ENCODE measurements around the gene TMEM178A. TPM values are rescaled to one million over a fixed set of nuclear protein-coding genes. Genes with fewer than 3 reads are reported as not detected.

The TMEM178A gene
- total RNA-seq (5.7 TPM), polyA plus RNA-seq (ENCODE audit: insufficient read depth in 1 of 8, insufficient read length in 8 of 8, low replicate concordance in 1 of 8) (10 to 100 TPM in 7 of 8 donors, 1 to 10 TPM in 1; 7.5 to 18.5 (median 15.3) TPM)
- long read RNA-seq, donor 1, partial matches to known transcripts = 0 of 3 reads
- long read RNA-seq, donor 1, other reads (novel, unspliced or antisense) = 0 of 3 reads
- long read RNA-seq, donor 2 = 0 reads
- long read RNA-seq, donor 3, transcript TMEM178A-201 (4 exons, 1,662 nt) = major isoform, 5 of 5 reads
- long read RNA-seq, donor 3, partial matches to known transcripts = 0 of 5 reads
- long read RNA-seq, donor 3, other reads (novel, unspliced or antisense) = 0 of 5 reads
- long read RNA-seq, donor 4, partial matches to known transcripts = 0 of 2 reads
- long read RNA-seq, donor 4, other reads (novel, unspliced or antisense) = 0 of 2 reads
- long read RNA-seq, donor 5, transcript TMEM178A-201 (4 exons, 1,662 nt) = major isoform, 6 of 6 reads
- long read RNA-seq, donor 5, partial matches to known transcripts = 0 of 6 reads
- long read RNA-seq, donor 5, other reads (novel, unspliced or antisense) = 0 of 6 reads
- long read RNA-seq, donor 6, partial matches to known transcripts = 0 of 1 reads
- long read RNA-seq, donor 6, other reads (novel, unspliced or antisense) = 0 of 1 reads
- long read RNA-seq, donor 7, partial matches to known transcripts = 0 of 2 reads
- long read RNA-seq, donor 7, other reads (novel, unspliced or antisense) = 0 of 2 reads
- long read RNA-seq, donor 8, partial matches to known transcripts = 0 of 2 reads
- long read RNA-seq, donor 8, other reads (novel, unspliced or antisense) = 0 of 2 reads
- long read RNA-seq, donor 9 = 0 reads
- long read RNA-seq, donor 10, partial matches to known transcripts = 0 of 3 reads
- long read RNA-seq, donor 10, other reads (novel, unspliced or antisense) = 0 of 3 reads
- long read RNA-seq, donor 11, partial matches to known transcripts = 0 of 1 reads
- long read RNA-seq, donor 11, other reads (novel, unspliced or antisense) = 0 of 1 reads

DNA sequence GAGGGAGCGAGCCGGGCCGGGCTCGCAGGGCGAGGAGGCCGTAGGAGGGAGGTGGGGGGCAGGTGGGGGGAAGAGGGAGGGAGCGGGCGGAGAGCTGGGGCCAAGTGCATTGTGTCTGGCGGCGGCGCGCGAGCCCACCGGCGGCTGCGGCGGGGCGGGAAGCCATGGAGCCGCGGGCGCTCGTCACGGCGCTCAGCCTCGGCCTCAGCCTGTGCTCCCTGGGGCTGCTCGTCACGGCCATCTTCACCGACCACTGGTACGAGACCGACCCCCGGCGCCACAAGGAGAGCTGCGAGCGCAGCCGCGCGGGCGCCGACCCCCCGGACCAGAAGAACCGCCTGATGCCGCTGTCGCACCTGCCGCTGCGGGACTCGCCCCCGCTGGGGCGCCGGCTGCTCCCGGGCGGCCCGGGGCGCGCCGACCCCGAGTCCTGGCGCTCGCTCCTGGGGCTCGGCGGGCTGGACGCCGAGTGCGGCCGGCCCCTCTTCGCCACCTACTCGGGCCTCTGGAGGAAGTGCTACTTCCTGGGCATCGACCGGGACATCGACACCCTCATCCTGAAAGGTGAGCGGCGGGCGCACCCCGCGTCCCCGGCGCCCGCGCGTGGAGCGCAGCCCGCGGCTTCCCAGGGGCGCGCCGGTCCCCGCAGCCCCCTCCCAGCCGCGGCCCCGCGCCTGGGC lies at the start of gene TMEM178A:
Gene TMEM178A (plus strand): TSS at position 107 of the 680 bp plus-strand sequence. CDS start 58 bp downstream, at position 165.
- Histone ChIP-seq H3K9me3 (replicated peaks; ENCODE audit: control insufficient read depth, low read depth, low read length) (no peaks in the 10 kb centered on the region), H3K4me1 (ENCODE audit: control insufficient read depth, insufficient read depth, low read length) (peaks cover 7% of the 10 kb centered on the region), H3K4me3 (ENCODE audit: low read length) (peak within 1 kb of the TSS; percentile 48), H3K27me3 (ENCODE audit: control insufficient read depth, insufficient read depth, low read length) (peaks cover 20% of the 10 kb centered on the region), H3K27ac (ENCODE audit: low read length) (no peak within 1 kb of the TSS), H3K36me3 (ENCODE audit: control insufficient read depth, insufficient read depth, low read length) (no peaks in the 10 kb centered on the region)
- DNase-seq = peak; percentile 35
- under 1% methylated on average over 83 of the region's 90 CpGs for WGBS (ENCODE audit: insufficient coverage)

DNA sequence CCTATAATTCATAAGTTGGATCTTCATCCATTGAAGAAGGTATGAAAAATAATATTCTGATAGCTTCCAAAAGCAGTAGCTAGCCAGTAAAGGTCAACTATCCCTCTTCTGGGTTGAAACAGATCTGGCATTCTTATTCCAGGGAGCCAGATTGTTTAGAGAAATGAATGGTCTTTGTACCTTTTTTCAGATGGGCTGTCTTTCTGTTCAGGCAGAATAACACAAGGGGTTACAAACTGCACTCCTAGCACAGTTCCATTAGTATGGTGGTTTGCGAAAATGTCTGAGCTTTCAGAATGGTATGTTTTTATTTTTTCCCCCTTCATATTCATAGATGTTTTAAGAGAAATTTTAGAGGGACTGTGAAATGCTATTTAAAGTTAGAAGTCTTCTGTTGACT lies 47.5 kb upstream of the TMEM178A start:
- DNase-seq = no peak
- no CpG with 5 or more reads among the region's 1 CpG for WGBS (ENCODE audit: insufficient coverage)

DNA sequence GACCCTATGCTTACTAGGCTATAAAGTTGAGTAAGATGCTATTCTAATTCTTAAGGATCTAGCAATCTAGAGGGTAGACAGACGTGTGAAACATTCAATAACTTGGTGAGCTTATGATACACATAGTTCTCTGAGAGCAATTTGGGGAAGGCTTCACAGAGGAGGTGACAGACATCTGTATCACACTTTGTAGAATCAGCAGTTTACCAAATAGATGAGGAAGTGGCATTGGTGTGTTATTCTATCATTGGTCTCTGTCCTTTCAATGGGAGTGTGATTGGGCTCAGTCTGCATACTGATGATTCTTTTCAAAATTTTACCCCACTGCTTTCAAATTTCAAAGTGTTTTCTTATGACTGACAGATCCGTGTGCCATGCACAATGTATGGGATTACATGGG lies 47.0 kb upstream of the TMEM178A start:
- Histone ChIP-seq H3K4me1 (ENCODE audit: control insufficient read depth, insufficient read depth, low read length) (peaks cover 2% of the 10 kb centered on the region), H3K36me3 (ENCODE audit: control insufficient read depth, insufficient read depth, low read length) (no peaks in the 10 kb centered on the region), H3K4me3 (ENCODE audit: low read length) (no peak overlapping the region), H3K27me3 (ENCODE audit: control insufficient read depth, insufficient read depth, low read length) (no peaks in the 10 kb centered on the region), H3K9me3 (replicated peaks; ENCODE audit: control insufficient read depth, low read depth, low read length) (no peaks in the 10 kb centered on the region), H3K27ac (ENCODE audit: low read length) (no peak overlapping the region)
- WGBS (ENCODE audit: insufficient coverage) = no CpG with 5 or more reads among the region's 2 CpGs
- DNase-seq = no peak

More for the DNA sequence above, 47.5 kb upstream of the TMEM178A start:
- no peaks in the 10 kb centered on the region for H3K4me1 ChIP-seq (ENCODE audit: control insufficient read depth, insufficient read depth, low read length)
- no peaks in the 10 kb centered on the region for H3K27me3 ChIP-seq (ENCODE audit: control insufficient read depth, insufficient read depth, low read length)
- no peaks in the 10 kb centered on the region for H3K36me3 ChIP-seq (ENCODE audit: control insufficient read depth, insufficient read depth, low read length)
- H3K9me3 ChIP-seq (replicated peaks; ENCODE audit: control insufficient read depth, low read depth, low read length) = no peaks in the 10 kb centered on the region
- no peak overlapping the region for H3K27ac ChIP-seq (ENCODE audit: low read length)
- H3K4me3 ChIP-seq (ENCODE audit: low read length) = no peak overlapping the region

DNA sequence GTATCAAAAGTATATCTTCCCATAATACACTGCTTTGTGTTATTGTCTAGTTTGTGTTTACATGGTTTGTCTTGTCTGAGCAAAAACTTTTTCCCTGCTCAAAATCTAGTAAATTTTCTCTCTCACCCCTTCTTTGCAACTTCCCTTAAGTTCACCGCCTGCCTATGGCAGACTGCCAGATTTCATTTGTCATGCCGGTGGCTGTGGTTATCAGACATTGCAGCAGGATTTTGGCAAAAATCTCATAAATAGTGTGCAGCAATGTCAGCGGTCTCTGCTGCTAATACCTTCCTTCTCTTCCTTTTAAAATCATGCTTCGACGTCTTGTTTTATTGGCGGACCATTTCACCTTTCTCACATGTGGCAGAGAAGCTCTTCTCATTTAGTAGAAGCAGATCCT lies 45.6 kb upstream of the TMEM178A start:
- Histone ChIP-seq H3K4me3 (ENCODE audit: low read length) (no peak overlapping the region), H3K27ac (ENCODE audit: low read length) (no peak overlapping the region), H3K4me1 (ENCODE audit: control insufficient read depth, insufficient read depth, low read length) (peaks cover 8% of the 10 kb centered on the region), H3K9me3 (replicated peaks; ENCODE audit: control insufficient read depth, low read depth, low read length) (no peaks in the 10 kb centered on the region), H3K27me3 (ENCODE audit: control insufficient read depth, insufficient read depth, low read length) (no peaks in the 10 kb centered on the region), H3K36me3 (ENCODE audit: control insufficient read depth, insufficient read depth, low read length) (no peaks in the 10 kb centered on the region)
- DNase-seq = peak; percentile 60
- 33% methylated on average over 5 of the region's 6 CpGs for WGBS (ENCODE audit: insufficient coverage)

DNA sequence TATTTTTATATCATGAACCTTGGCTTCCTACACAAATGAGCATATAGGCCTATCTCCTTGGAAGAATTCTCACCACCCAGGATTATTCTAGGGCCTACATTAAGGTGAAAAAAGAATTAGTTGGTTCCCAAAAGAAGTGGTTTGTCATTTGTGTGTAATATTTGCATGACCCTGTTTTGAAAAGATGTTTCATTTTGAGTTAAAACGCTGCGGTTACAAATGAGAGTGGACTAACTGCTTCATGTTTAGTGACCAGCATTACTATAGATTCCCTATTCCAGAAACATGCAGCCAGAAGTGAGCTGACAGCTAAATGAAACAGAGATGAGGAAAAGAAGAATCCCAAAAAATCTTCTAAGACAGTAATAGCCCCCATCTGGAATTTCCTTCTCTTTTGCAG lies 44.1 kb upstream of the TMEM178A start:
- peaks cover 8% of the 10 kb centered on the region for H3K4me1 ChIP-seq (ENCODE audit: control insufficient read depth, insufficient read depth, low read length)
- no peaks in the 10 kb centered on the region for H3K27me3 ChIP-seq (ENCODE audit: control insufficient read depth, insufficient read depth, low read length)
- no peaks in the 10 kb centered on the region for H3K36me3 ChIP-seq (ENCODE audit: control insufficient read depth, insufficient read depth, low read length)
- no peak overlapping the region for H3K27ac ChIP-seq (ENCODE audit: low read length)
- no CpG with 5 or more reads among the region's 2 CpGs for WGBS (ENCODE audit: insufficient coverage)
- no peak for DNase-seq
- no peaks in the 10 kb centered on the region for H3K9me3 ChIP-seq (replicated peaks; ENCODE audit: control insufficient read depth, low read depth, low read length)
- no peak overlapping the region for H3K4me3 ChIP-seq (ENCODE audit: low read length)

DNA sequence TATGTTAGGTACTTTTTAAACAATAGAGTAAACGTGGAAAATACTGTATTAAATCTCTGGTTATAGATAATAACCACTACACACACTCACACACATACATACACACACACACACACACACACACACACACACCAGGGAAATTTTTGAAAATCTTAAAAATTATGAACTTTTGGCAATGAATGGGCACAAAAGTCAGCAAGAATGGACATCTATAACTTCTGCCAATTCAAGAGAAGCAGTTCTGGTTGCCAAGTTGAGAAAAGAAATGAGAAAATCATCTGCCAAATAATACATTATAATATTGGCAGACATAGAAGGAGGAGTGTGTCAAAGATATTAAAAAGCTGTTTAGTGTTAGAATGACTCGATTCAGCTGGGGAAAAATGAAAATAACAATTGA lies 42.9 kb upstream of the TMEM178A start:
- peak; percentile 81 for DNase-seq
- no CpG with 5 or more reads among the region's 2 CpGs for WGBS (ENCODE audit: insufficient coverage)

DNA sequence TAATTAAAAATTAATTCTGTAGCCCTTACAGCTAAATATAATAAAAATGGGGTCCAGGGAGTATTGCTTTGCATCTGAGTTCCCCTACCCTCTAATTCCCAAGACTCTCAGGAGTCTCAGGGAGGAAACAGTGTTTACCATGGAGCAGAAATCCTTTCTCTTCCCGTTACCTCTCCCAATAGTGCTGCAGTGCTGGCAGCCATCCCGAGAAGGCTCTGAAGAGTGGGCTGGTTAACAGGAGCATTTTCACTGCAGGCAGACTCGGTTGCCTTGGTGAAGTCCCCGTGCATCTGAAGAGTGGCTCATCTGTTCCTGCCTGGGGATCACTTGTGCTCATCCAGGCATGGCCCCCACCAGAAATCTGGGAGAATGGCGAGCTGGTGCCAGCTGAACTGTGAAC lies 41.8 kb upstream of the TMEM178A start:
- Histone ChIP-seq H3K4me1 (ENCODE audit: control insufficient read depth, insufficient read depth, low read length) (peaks cover 8% of the 10 kb centered on the region), H3K36me3 (ENCODE audit: control insufficient read depth, insufficient read depth, low read length) (no peaks in the 10 kb centered on the region), H3K9me3 (replicated peaks; ENCODE audit: control insufficient read depth, low read depth, low read length) (no peaks in the 10 kb centered on the region), H3K27me3 (ENCODE audit: control insufficient read depth, insufficient read depth, low read length) (no peaks in the 10 kb centered on the region), H3K27ac (ENCODE audit: low read length) (no peak overlapping the region), H3K4me3 (ENCODE audit: low read length) (no peak overlapping the region)
- DNase-seq = peak; percentile 82
- 23% methylated on average over 4 of the region's 5 CpGs for WGBS (ENCODE audit: insufficient coverage)

More for the DNA sequence above, 42.9 kb upstream of the TMEM178A start:
- H3K9me3 ChIP-seq (replicated peaks; ENCODE audit: control insufficient read depth, low read depth, low read length) = no peaks in the 10 kb centered on the region
- peaks cover 8% of the 10 kb centered on the region for H3K4me1 ChIP-seq (ENCODE audit: control insufficient read depth, insufficient read depth, low read length)
- H3K27me3 ChIP-seq (ENCODE audit: control insufficient read depth, insufficient read depth, low read length) = no peaks in the 10 kb centered on the region
- no peak overlapping the region for H3K4me3 ChIP-seq (ENCODE audit: low read length)
- no peak overlapping the region for H3K27ac ChIP-seq (ENCODE audit: low read length)
- H3K36me3 ChIP-seq (ENCODE audit: control insufficient read depth, insufficient read depth, low read length) = no peaks in the 10 kb centered on the region

DNA sequence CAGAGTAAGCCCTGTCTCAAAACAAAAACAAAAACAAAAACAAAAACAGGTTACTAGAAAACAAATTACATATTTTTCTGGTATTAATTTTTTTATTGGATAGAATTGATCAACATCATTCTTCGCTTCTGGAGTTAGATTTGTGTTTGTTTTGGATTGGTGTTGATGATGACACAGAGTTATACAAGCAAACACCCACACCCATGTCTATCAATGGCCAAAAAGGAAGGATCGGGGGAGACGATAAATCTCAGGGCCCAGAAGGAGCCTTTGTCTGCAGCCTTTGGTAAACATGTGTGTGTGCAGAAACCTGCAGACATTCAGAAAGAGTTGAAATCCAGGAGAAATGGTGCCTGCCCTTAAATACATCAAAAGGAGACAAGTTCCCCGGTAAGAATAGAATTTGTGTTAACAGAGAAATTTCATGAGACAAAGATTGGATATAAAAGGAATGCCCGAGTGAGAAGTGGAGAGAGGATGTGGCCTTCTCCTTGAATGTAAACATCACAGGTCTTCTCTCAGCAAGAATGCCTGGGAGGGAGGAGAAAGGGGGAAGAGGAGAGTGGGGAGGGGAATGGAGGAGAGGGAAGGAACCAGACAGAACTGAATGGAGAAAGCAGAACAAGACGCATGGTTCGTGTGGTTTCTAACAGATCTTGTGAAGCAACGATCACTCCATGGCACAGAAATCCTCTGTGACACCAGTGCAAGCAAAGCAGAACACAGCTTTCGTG lies 40.4 kb upstream of the TMEM178A start:
- Histone ChIP-seq H3K4me3 (ENCODE audit: low read length) (no peak overlapping the region), H3K27me3 (ENCODE audit: control insufficient read depth, insufficient read depth, low read length) (no peaks in the 10 kb centered on the region), H3K4me1 (ENCODE audit: control insufficient read depth, insufficient read depth, low read length) (peaks cover 8% of the 10 kb centered on the region), H3K27ac (ENCODE audit: low read length) (no peak overlapping the region), H3K36me3 (ENCODE audit: control insufficient read depth, insufficient read depth, low read length) (no peaks in the 10 kb centered on the region), H3K9me3 (replicated peaks; ENCODE audit: control insufficient read depth, low read depth, low read length) (no peaks in the 10 kb centered on the region)
- WGBS (ENCODE audit: insufficient coverage) = 66% methylated on average over 6 of the region's 9 CpGs
- DNase-seq = peak; percentile 43

DNA sequence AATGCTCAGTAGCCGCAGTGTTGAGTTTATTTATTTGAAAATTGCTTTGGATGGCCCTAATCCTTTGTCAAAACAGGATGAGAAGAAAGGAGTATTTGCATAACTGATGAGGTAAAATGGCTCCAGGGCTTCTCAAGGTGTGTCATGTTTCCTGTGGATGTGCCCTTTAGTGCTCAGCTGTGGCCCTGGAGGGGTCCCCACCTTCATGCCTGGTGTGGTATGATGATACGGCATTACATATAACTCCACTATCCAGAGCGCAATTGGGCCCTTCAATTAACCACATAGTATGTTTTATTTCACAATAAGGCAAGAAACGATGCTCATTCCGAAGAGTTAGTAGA lies 39.8 kb upstream of the TMEM178A start:
- no peaks in the 10 kb centered on the region for H3K36me3 ChIP-seq (ENCODE audit: control insufficient read depth, insufficient read depth, low read length)
- no peaks in the 10 kb centered on the region for H3K27me3 ChIP-seq (ENCODE audit: control insufficient read depth, insufficient read depth, low read length)
- H3K9me3 ChIP-seq (replicated peaks; ENCODE audit: control insufficient read depth, low read depth, low read length) = no peaks in the 10 kb centered on the region
- H3K4me1 ChIP-seq (ENCODE audit: control insufficient read depth, insufficient read depth, low read length) = peaks cover 8% of the 10 kb centered on the region
- WGBS (ENCODE audit: insufficient coverage) = 33% methylated on average over 1 of the region's 5 CpGs
- no peak for DNase-seq
- H3K4me3 ChIP-seq (ENCODE audit: low read length) = no peak overlapping the region
- no peak overlapping the region for H3K27ac ChIP-seq (ENCODE audit: low read length)

All from muscle of leg (tissue), 16 donors.